HCT116 (cell line): ENCODE measurements around the gene FNDC5. TPM values are rescaled to one million over a fixed set of nuclear protein-coding genes. Genes with fewer than 3 reads are reported as not detected.

Source experiments
- ATAC-seq: fragments of 200-7000 bp; cut with Tn5 transposase; 2 replicates; pipeline ENCODE4 v1.9.1; 2020; ENCODE audit warnings: mild to moderate bottlenecking, moderate library complexity
- BruUV-seq: library from RNA; stranded (reverse); fragments of 400-500 nt; replicated peaks from 2 replicates; lab custom pipeline; 2021; lab: Mats Ljungman, UMichigan
- CTCF ChIA-PET: fragments of 300-600 bp; sonication (Branson Sonifier 250); formaldehyde crosslinking; loops from one replicate; lab custom pipeline; 2021; ENCODE audit warnings: antibody characterized with exemption; lab: Charles Lee
- POLR2A ChIA-PET: fragments of 300-600, 350-600 bp; sonication (Branson Sonifier 250); formaldehyde crosslinking; loops from one replicate; lab custom pipeline; 2021; ENCODE audit warnings: antibody characterized with exemption; lab: Charles Lee
- RAD21 ChIA-PET, 2 experiments: fragments of 300-600 bp; sonication (Branson Sonifier 250); formaldehyde crosslinking; loops; one replicate each; lab custom pipeline; 2023; ENCODE audit warnings: low total read pairs in 2 of 2; ENCODE audit not compliant: uncharacterized antibody in 2 of 2, unreplicated experiment in 2 of 2, low non-redundant PET in 1 of 2; lab: Charles Lee
- DNase-seq: peaks from one replicate; pipeline ENCODE4 v3.0.0-alpha.2; 2010; ENCODE audit warnings: low read depth, low spot score
- H2AFZ ChIP-seq: fragments of 200-600 bp; shearing (Covaris generic), sonication (generic); 2 replicates; pipeline ENCODE4 v1.6.1; 2017; ENCODE audit warnings: low read depth, mixed run types, mixed read lengths, antibody characterized with exemption, low read length; ENCODE audit not compliant: poor library complexity, severe bottlenecking
- H3K27ac ChIP-seq: 2 replicates; pipeline ENCODE4 v1.5.1; 2012; ENCODE audit warnings: low read depth, low read length
- H3K27me3 ChIP-seq: fragments of 200-600 bp; sonication (generic); 2 replicates; pipeline ENCODE4 v1.6.1; 2016; ENCODE audit warnings: mixed run types, low read length, mixed read lengths; ENCODE audit not compliant: insufficient read depth
- H3K36me3 ChIP-seq, 2 experiments: fragments of 200-500 bp in 1 of 2; fragments of 200-600 bp in 1 of 2; sonication (Bioruptor generic) in 1 of 2; sonication (generic) in 1 of 2; 2 replicates each; pipeline versions ENCODE4 v1.5.1 to v1.6.1; 2014 to 2016; ENCODE audit warnings: low read length in 2 of 2, inconsistent platforms in 1 of 2, mixed read lengths in 1 of 2, mixed run types in 1 of 2; ENCODE audit not compliant: insufficient read depth in 2 of 2, control insufficient read depth in 1 of 2
- H3K4me1 ChIP-seq, 2 experiments: fragments of 200-600 bp in 1 of 2; sonication (generic) in 1 of 2; 2 replicates each; pipeline versions ENCODE4 v1.5.1 to v1.6.1; 2012 to 2017; ENCODE audit warnings: low read length in 2 of 2, inconsistent platforms in 1 of 2, mild to moderate bottlenecking in 1 of 2, mixed read lengths in 1 of 2, mixed run types in 1 of 2, moderate library complexity in 1 of 2; ENCODE audit not compliant: insufficient read depth in 2 of 2, control insufficient read depth in 1 of 2
- H3K4me2 ChIP-seq: fragments of 200-600 bp; sonication (generic); 2 replicates; pipeline ENCODE4 v1.6.1; 2017; ENCODE audit warnings: mixed run types, low read length, mixed read lengths
- H3K4me3 ChIP-seq, 2 experiments: fragments of 200-600 bp in 1 of 2; sonication (generic) in 1 of 2; replicated peaks in 1 of 2; 2 replicates each; pipeline ENCODE4 v1.5.1; 2011 to 2016; ENCODE audit warnings: low read length in 2 of 2, control low read depth in 1 of 2, low read depth in 1 of 2, mild to moderate bottlenecking in 1 of 2, mixed read lengths in 1 of 2, mixed run types in 1 of 2
- H3K79me2 ChIP-seq: fragments of 200-600 bp; sonication (generic); 2 replicates; pipeline ENCODE4 v1.6.1; 2017; ENCODE audit warnings: mild to moderate bottlenecking, mixed run types, low read length, moderate library complexity, mixed read lengths; ENCODE audit not compliant: insufficient read depth
- H3K9ac ChIP-seq: fragments of 200-600 bp; sonication (generic); 2 replicates; pipeline ENCODE4 v1.6.1; 2016; ENCODE audit warnings: low read length, mixed read lengths
- H3K9me2 ChIP-seq: fragments of 200-600 bp; sonication (generic), shearing (Covaris generic); 2 replicates; pipeline ENCODE4 v1.6.1; 2017; ENCODE audit warnings: mixed run types, mild to moderate bottlenecking, moderate library complexity; ENCODE audit not compliant: insufficient read depth
- H3K9me3 ChIP-seq, 2 experiments: fragments of 200-500 bp in 1 of 2; fragments of 200-600 bp in 1 of 2; sonication (Bioruptor generic) in 1 of 2; sonication (generic) in 1 of 2; 2 replicates each; pipeline ENCODE4 v1.6.1; 2014 to 2017; ENCODE audit warnings: low read length in 2 of 2, mixed read lengths in 2 of 2, inconsistent platforms in 1 of 2, low read depth in 1 of 2, mild to moderate bottlenecking in 1 of 2, mixed run types in 1 of 2, moderate library complexity in 1 of 2; ENCODE audit not compliant: control insufficient read depth in 1 of 2, insufficient read depth in 1 of 2
- H4K20me1 ChIP-seq: fragments of 200-600 bp; sonication (generic), shearing (Covaris generic); 2 replicates; pipeline ENCODE4 v1.6.1; 2017; ENCODE audit warnings: mixed run types, mild to moderate bottlenecking, moderate library complexity; ENCODE audit not compliant: insufficient read depth
- EGR1 ChIP-seq: IDR thresholded peaks from 2 replicates; pipeline ENCODE4 v1.6.1; 2012; ENCODE audit warnings: low read depth
- EZH2 ChIP-seq: fragments of 200-600 bp; sonication (generic); IDR thresholded peaks from 2 replicates; pipeline ENCODE4 v1.6.1; 2017; ENCODE audit warnings: antibody characterized with exemption, mixed run types
- FOSL1 ChIP-seq: IDR thresholded peaks from 2 replicates; pipeline ENCODE4 v1.6.1; 2012; ENCODE audit warnings: low read depth
- POLR2A ChIP-seq: IDR thresholded peaks from 2 replicates; pipeline ENCODE4 v1.7.0; 2011; ENCODE audit warnings: borderline replicate concordance; ENCODE audit not compliant: insufficient read depth, insufficient read length; ENCODE audit errors: extremely low read depth
- RAD21 ChIP-seq: IDR thresholded peaks from 2 replicates; pipeline ENCODE4 v1.6.1; 2012; ENCODE audit warnings: low read depth, mild to moderate bottlenecking
- SIN3A ChIP-seq: IDR thresholded peaks from 2 replicates; pipeline ENCODE4 v1.6.1; 2012; ENCODE audit warnings: low read depth
- TCF7L2 ChIP-seq: IDR thresholded peaks from 2 replicates; pipeline ENCODE4 v1.7.0; 2011; ENCODE audit warnings: borderline replicate concordance, inconsistent platforms; ENCODE audit not compliant: insufficient read depth, insufficient read length; ENCODE audit errors: extremely low read depth
- YY1 ChIP-seq: IDR thresholded peaks from 2 replicates; pipeline ENCODE4 v1.6.1; 2011; ENCODE audit warnings: low read length, low read depth, moderate library complexity, mild to moderate bottlenecking; ENCODE audit not compliant: insufficient replicate concordance; ENCODE audit errors: extremely low read depth
- ZNF274 ChIP-seq: fragments of 200-500 bp; sonication (Bioruptor generic); IDR thresholded peaks from 2 replicates; pipeline ENCODE4 v1.6.1; 2014; ENCODE audit warnings: mild to moderate bottlenecking, low read depth, low read length, inconsistent platforms
- intact Hi-C: fragments of 100-400 bp; cut with micrococcal nuclease; formaldehyde crosslinking; loops from 2 replicates; pipeline ENCODE4 v1.10.0; 2022
- total RNA-seq: library from RNA; stranded (reverse); gene quantifications from one replicate; pipeline ENCODE4 v1.2.1, GENCODE V29; 2021; ENCODE audit not compliant: unreplicated experiment

The FNDC5 gene
- total RNA-seq, 1 experiment from 2014 or later: not detected

- H2AFZ ChIP-seq: no peak overlapping the region
- CTCF ChIA-PET: no interaction called here
- H3K4me2 ChIP-seq: peak overlapping the region; percentile 71
- no peaks in the 10 kb centered on the region for H3K27me3 ChIP-seq
- H3K9me3 ChIP-seq: no peaks in the 10 kb centered on the region
- peak overlapping the region; percentile 94 to 98 for H3K4me3 ChIP-seq
- no peak for ATAC-seq
- RAD21 ChIA-PET: no interaction called here
- no TSS peak for BruUV-seq
- POLR2A ChIA-PET: no interaction called here
- DNase-seq: no peak
- intact Hi-C loops: loop anchor here (5.0 kb wide), 1 partner anchor 218 kb away; the partner anchor contains the start of gene AK2
- H4K20me1 ChIP-seq: no peaks in the 10 kb centered on the region; the same call in 1 of the 2 replicates
- H3K36me3 ChIP-seq: peaks cover 0 to 9% of the 10 kb centered on the region in 2 experiments; a peak in 1 of 4 replicates
- H3K27ac ChIP-seq: peak overlapping the region; percentile 98
- peak overlapping the region; percentile 98 for H3K9ac ChIP-seq
- no peaks in the 10 kb centered on the region for H3K9me2 ChIP-seq
- TF ChIP-seq FOSL1 (no peak), EGR1 (no peak), ZNF274 (no peak), RAD21 (no peak), YY1 (no peak), EZH2 (no peak), TCF7L2 (no peak), POLR2A (no peak), SIN3A (no peak)
- peaks cover 80% of the 10 kb centered on the region for H3K79me2 ChIP-seq
- H3K4me1 ChIP-seq: peaks cover 15 to 28% of the 10 kb centered on the region in 2 experiments
Measured at GRCh38 chr1:32818804-32819541, 51.7 kb downstream of the FNDC5 start.
